HepG2 (cell line): ENCODE data around the gene SLC6A8. TPM values are rescaled to one million over a fixed set of nuclear protein-coding genes. Genes with fewer than 3 reads are reported as not detected.

Experiments
- ARID5B ChIP-seq: IDR thresholded peaks from 2 replicates; pipeline ENCODE4 v1.4.0; 2020; ENCODE audit warnings: mild to moderate bottlenecking, missing genetic modification reagents
- ARNT ChIP-seq: fragments of 450-650 bp; IDR thresholded peaks from 2 replicates; pipeline ENCODE4 v1.6.1; 2017
- CREM ChIP-seq, 2 experiments: sonication (generic) in 1 of 2; formaldehyde crosslinking in 1 of 2; IDR thresholded peaks; 2 replicates each; pipeline versions ENCODE4 v1.4.0 to v1.6.1; 2016 to 2020; ENCODE audit warnings: antibody characterized with exemption in 1 of 2, mild to moderate bottlenecking in 1 of 2, missing genetic modification reagents in 1 of 2
- CTCF ChIP-seq: sonication (generic); formaldehyde crosslinking; IDR thresholded peaks from 2 replicates; pipeline ENCODE4 v1.5.0; 2020; ENCODE audit warnings: mild to moderate bottlenecking, missing genetic modification reagents, moderate library complexity
- KDM3A ChIP-seq: IDR thresholded peaks from 2 replicates; pipeline ENCODE4 v1.6.1; 2018; ENCODE audit warnings: low read depth, missing compliant biosample characterization
- MED1 ChIP-seq: sonication (generic); formaldehyde crosslinking; IDR thresholded peaks from 2 replicates; pipeline ENCODE4 v1.4.0; 2020; ENCODE audit warnings: missing genetic modification reagents
- POLR2AphosphoS5 ChIP-seq: IDR thresholded peaks from 2 replicates; pipeline ENCODE4 v1.6.1; 2012; ENCODE audit warnings: low read depth, low read length
- SRSF9 ChIP-seq: fragments of 200-400 bp; formaldehyde crosslinking; IDR thresholded peaks from 2 replicates; pipeline ENCODE4 v1.6.1; 2018; ENCODE audit warnings: borderline replicate concordance, mild to moderate bottlenecking, low read depth, low read length; ENCODE audit not compliant: insufficient read depth, poor library complexity, severe bottlenecking
- ZBTB7A ChIP-seq: sonication (generic); formaldehyde crosslinking; IDR thresholded peaks from 2 replicates; pipeline ENCODE4 v1.8.0; 2022; ENCODE audit warnings: mild to moderate bottlenecking, missing genetic modification reagents
- ZNF746 ChIP-seq: sonication (generic); formaldehyde crosslinking; IDR thresholded peaks from 2 replicates; pipeline ENCODE4 v1.8.0; 2022; ENCODE audit warnings: mild to moderate bottlenecking, missing genetic modification reagents
- polyA plus RNA-seq, 8 experiments: library from polyadenylated mRNA; depleted of rRNA in 3 of 8; stranded (reverse) in 7 of 8; unstranded in 1 of 8; fragments of >200 nt; fragmentation: Illumina TruSeq in 4 of 8; extraction: Trizol in 4 of 8; gene quantifications; 2 replicates each; pipeline versions ENCODE4 v1.2.1 to v1.2.3, GENCODE V29; 2011 to 2016; ENCODE audit warnings: low read depth in 4 of 8, missing spikeins in 1 of 8, mixed read lengths in 1 of 8; ENCODE audit not compliant: insufficient read depth in 1 of 8
- total RNA-seq, 5 experiments: library from RNA; depleted of rRNA; stranded (reverse); fragments of >200 nt; fragmentation: Illumina TruSeq; extraction: Trizol; gene quantifications; 2 replicates each; pipeline ENCODE4 v1.2.3, GENCODE V29; 2016; ENCODE audit warnings: low read depth in 1 of 5
- TF ChIP-seq, protein P1 (sequence below): sonication (generic); formaldehyde crosslinking; IDR thresholded peaks from 2 replicates; pipeline ENCODE4 v1.5.1; 2020; ENCODE audit warnings: mild to moderate bottlenecking, missing genetic modification reagents, moderate library complexity
- TF ChIP-seq, protein P2 (sequence below): sonication (generic); formaldehyde crosslinking; IDR thresholded peaks from 2 replicates; pipeline ENCODE4 v1.5.0; 2020; ENCODE audit warnings: missing genetic modification reagents

SLC6A8 gene
- total and polyA plus RNA-seq, 2 of the 13 experiments (the other 11 are each of a cell fraction or from before 2014, with no cell fraction given), result 13.9 to 176 TPM

- TF ChIP-seq, protein P1, sequence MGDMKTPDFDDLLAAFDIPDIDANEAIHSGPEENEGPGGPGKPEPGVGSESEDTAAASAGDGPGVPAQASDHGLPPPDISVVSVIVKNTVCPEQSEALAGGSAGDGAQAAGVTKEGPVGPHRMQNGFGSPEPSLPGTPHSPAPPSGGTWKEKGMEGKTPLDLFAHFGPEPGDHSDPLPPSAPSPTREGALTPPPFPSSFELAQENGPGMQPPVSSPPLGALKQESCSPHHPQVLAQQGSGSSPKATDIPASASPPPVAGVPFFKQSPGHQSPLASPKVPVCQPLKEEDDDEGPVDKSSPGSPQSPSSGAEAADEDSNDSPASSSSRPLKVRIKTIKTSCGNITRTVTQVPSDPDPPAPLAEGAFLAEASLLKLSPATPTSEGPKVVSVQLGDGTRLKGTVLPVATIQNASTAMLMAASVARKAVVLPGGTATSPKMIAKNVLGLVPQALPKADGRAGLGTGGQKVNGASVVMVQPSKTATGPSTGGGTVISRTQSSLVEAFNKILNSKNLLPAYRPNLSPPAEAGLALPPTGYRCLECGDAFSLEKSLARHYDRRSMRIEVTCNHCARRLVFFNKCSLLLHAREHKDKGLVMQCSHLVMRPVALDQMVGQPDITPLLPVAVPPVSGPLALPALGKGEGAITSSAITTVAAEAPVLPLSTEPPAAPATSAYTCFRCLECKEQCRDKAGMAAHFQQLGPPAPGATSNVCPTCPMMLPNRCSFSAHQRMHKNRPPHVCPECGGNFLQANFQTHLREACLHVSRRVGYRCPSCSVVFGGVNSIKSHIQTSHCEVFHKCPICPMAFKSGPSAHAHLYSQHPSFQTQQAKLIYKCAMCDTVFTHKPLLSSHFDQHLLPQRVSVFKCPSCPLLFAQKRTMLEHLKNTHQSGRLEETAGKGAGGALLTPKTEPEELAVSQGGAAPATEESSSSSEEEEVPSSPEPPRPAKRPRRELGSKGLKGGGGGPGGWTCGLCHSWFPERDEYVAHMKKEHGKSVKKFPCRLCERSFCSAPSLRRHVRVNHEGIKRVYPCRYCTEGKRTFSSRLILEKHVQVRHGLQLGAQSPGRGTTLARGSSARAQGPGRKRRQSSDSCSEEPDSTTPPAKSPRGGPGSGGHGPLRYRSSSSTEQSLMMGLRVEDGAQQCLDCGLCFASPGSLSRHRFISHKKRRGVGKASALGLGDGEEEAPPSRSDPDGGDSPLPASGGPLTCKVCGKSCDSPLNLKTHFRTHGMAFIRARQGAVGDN (CRISPR knock-in tag), result peak; percentile 68
- 0 out of 2 replicates have a peak, but pooled peaks have one; percentile 21 for TF ChIP-seq KDM3A (CRISPR knock-in tag)
- TF ChIP-seq, protein P2, sequence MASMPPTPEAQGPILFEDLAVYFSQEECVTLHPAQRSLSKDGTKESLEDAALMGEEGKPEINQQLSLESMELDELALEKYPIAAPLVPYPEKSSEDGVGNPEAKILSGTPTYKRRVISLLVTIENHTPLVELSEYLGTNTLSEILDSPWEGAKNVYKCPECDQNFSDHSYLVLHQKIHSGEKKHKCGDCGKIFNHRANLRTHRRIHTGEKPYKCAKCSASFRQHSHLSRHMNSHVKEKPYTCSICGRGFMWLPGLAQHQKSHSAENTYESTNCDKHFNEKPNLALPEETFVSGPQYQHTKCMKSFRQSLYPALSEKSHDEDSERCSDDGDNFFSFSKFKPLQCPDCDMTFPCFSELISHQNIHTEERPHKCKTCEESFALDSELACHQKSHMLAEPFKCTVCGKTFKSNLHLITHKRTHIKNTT (CRISPR knock-in tag), result no peak
- TF ChIP-seq ZBTB7A (CRISPR knock-in tag), result peak; percentile 44; the same call in 1 of the 2 replicates
- no peak for TF ChIP-seq ARNT
- peak; percentile 74 for TF ChIP-seq MED1 (CRISPR knock-in tag)
- peak; percentile 46; the same call in 1 of the 2 replicates for TF ChIP-seq ZNF746
- 0 out of 2 replicates have a peak, but pooled peaks have one; percentile 32 for TF ChIP-seq CREM (IDR thresholded peaks at IDR 0.05)
- TF ChIP-seq CREM (CRISPR knock-in tag; IDR thresholded peaks at IDR 0.05), result no peak
- TF ChIP-seq ARID5B (CRISPR knock-in tag), result no peak; the same call in 1 of the 2 replicates
- TF ChIP-seq CTCF (CRISPR knock-in tag), result peak; percentile 41
- no peak for TF ChIP-seq SRSF9
- peak; percentile 62 for TF ChIP-seq POLR2AphosphoS5
Measured at GRCh38 chrX:153684467-153685155, 3.1 kb upstream of the SLC6A8 start (continued).
